Urothelium cell line (cell line): Measurements from ENCODE around the gene YY1.

Experiments
- DNase-seq: peaks from one replicate; pipeline ENCODE4 v3.0.0; 2011; ENCODE audit warnings: low spot score, mixed read lengths
- FAIRE-seq: peaks from 2 replicates; lab custom pipeline; 2011; peaks lifted over from hg19 to GRCh38; lab: Jason Lieb, UNC

YY1 gene

GRCh38 chr14:100240668-100241032 lies 1.7 kb downstream of the YY1 start:
- no peak for DNase-seq
- FAIRE-seq = no peak

- FAIRE-seq = no peak
- DNase-seq = no peak
Measured at GRCh38 chr14:100241279-100241678, 2.3 kb downstream of the YY1 start.

GRCh38 chr14:100243020-100243419 lies 4.1 kb downstream of the YY1 start:
- DNase-seq (no peak), FAIRE-seq (no peak)

- DNase-seq = peak; percentile 41
- no peak for FAIRE-seq
Measured at GRCh38 chr14:100246809-100247428, 8.0 kb downstream of the YY1 start.

- no peak for FAIRE-seq
- DNase-seq = no peak
Measured at GRCh38 chr14:100250732-100251465, 12.0 kb downstream of the YY1 start.

- FAIRE-seq (no peak), DNase-seq (no peak)
Measured at GRCh38 chr14:100252684-100253083, 13.7 kb downstream of the YY1 start.

- FAIRE-seq (no peak), DNase-seq (no peak)
Measured at GRCh38 chr14:100256339-100256895, 17.5 kb downstream of the YY1 start.

- FAIRE-seq (no peak), DNase-seq (no peak)
Measured at GRCh38 chr14:100261621-100262020, 22.7 kb downstream of the YY1 start.

- FAIRE-seq (no peak), DNase-seq (no peak)
Measured at GRCh38 chr14:100262545-100262944, 23.6 kb downstream of the YY1 start.

GRCh38 chr14:100263141-100263540 lies 24.2 kb downstream of the YY1 start:
- FAIRE-seq (no peak), DNase-seq (no peak)

GRCh38 chr14:100267990-100268389 lies 29.0 kb downstream of the YY1 start:
- DNase-seq = no peak
- FAIRE-seq = no peak

GRCh38 chr14:100268591-100269207 lies 29.8 kb downstream of the YY1 start:
- no peak for DNase-seq

GRCh38 chr14:100271247-100271939 lies 32.4 kb downstream of the YY1 start:
- DNase-seq (no peak), FAIRE-seq (no peak)

More at GRCh38 chr14:100268591-100269207, 29.8 kb downstream of the YY1 start:
- FAIRE-seq = no peak

- no peak for FAIRE-seq
- no peak for DNase-seq
Measured at GRCh38 chr14:100274250-100274649, 35.3 kb downstream of the YY1 start.

- DNase-seq (no peak), FAIRE-seq (no peak)
Measured at GRCh38 chr14:100275214-100275613, 36.3 kb downstream of the YY1 start.

GRCh38 chr14:100278702-100279101 lies 39.8 kb downstream of the YY1 start:
- no peak for FAIRE-seq
- DNase-seq = peak; percentile 10

- DNase-seq (no peak), FAIRE-seq (no peak)
Measured at GRCh38 chr14:100279133-100279532, 40.2 kb downstream of the YY1 start.

- DNase-seq (no peak), FAIRE-seq (no peak)
Measured at GRCh38 chr14:100279563-100279962, 40.6 kb downstream of the YY1 start.

- DNase-seq = no peak
Measured at GRCh38 chr14:100281286-100282082, 42.5 kb downstream of the YY1 start.

GRCh38 chr14:100282083-100282350 lies 43.1 kb downstream of the YY1 start:
- DNase-seq (no peak), FAIRE-seq (no peak)

More at GRCh38 chr14:100281286-100282082, 42.5 kb downstream of the YY1 start:
- no peak for FAIRE-seq
